Heart left ventricle (tissue), 16 donors: ENCODE data around the gene NFKBIL1. TPM values are rescaled to one million over a fixed set of nuclear protein-coding genes. Genes with fewer than 3 reads are reported as not detected.
"Not testable (repeated sequence)": the region's sequence is repeated elsewhere in the genome, so short reads cannot be mapped to it uniquely, and the experiment has no call there.

Experiments
- ATAC-seq, 4 donors: fragments of 200-7000 bp; cut with Tn5 transposase; one replicate each; pipeline ENCODE4 v1.9.1; 2020 to 2022; ENCODE audit warnings: moderate library complexity in 4 of 4, mild to moderate bottlenecking in 3 of 4, moderate number of reproducible peaks in 1 of 4
- DNase-seq, 5 donors: peaks; one replicate each; pipeline ENCODE4 v3.0.0-alpha.2; 2020
- H3K27ac ChIP-seq, 12 donors: fragments of 200-600 bp; sonication (generic) in 4 of 12; one replicate each; pipeline versions ENCODE4 v1.5.0 to v1.8.0; 2016 to 2022; ENCODE audit warnings: mild to moderate bottlenecking in 2 of 12
- H3K27me3 ChIP-seq, 9 donors: fragments of 200-600 bp; sonication (generic) in 2 of 9; one replicate each; pipeline versions ENCODE4 v1.5.1 to v1.8.0; 2016 to 2022; ENCODE audit warnings: mild to moderate bottlenecking in 3 of 9
- H3K36me3 ChIP-seq, 9 donors: fragments of 200-600 bp; sonication (generic) in 2 of 9; one replicate each; pipeline versions ENCODE4 v1.5.0 to v1.8.0; 2018 to 2022; ENCODE audit warnings: mild to moderate bottlenecking in 2 of 9
- H3K4me1 ChIP-seq, 12 donors: fragments of 200-600 bp; sonication (generic) in 4 of 12; one replicate each; pipeline versions ENCODE4 v1.5.0 to v1.8.0; 2016 to 2022; ENCODE audit warnings: mild to moderate bottlenecking in 3 of 12
- H3K4me3 ChIP-seq, 12 donors: fragments of 200-600 bp; sonication (generic) in 4 of 12; one replicate each; pipeline versions ENCODE4 v1.5.0 to v1.8.0; 2017 to 2022; ENCODE audit warnings: mild to moderate bottlenecking in 9 of 12, moderate library complexity in 4 of 12
- H3K9me3 ChIP-seq, 12 donors: fragments of 200-600 bp; sonication (generic) in 4 of 12; one replicate each; pipeline versions ENCODE4 v1.5.0 to v1.8.0; 2016 to 2022; ENCODE audit warnings: mild to moderate bottlenecking in 1 of 12
- POLR2A ChIP-seq, 2 donors: fragments of 450-650 bp; IDR thresholded peaks; one replicate each; pipeline ENCODE4 v1.6.1; 2017; ENCODE audit warnings: antibody characterized with exemption in 2 of 2, mild to moderate bottlenecking in 2 of 2, moderate library complexity in 2 of 2
- whole genome bisulfite sequencing, 4 donors: extraction: QIAGEN DNeasy Blood & Tissue Kit in 2 of 4; methylation state at CpG; one replicate each; pipeline versions ENCODE4 v1.1.5 to v1.1.7; 2013 to 2018; 5-methylcytosine and 5-hydroxymethylcytosine counted together
- intact Hi-C, 10 donors: fragments of 100-400 bp; cut with DNase I; formaldehyde crosslinking; loops; one replicate each; pipeline versions ENCODE4 v1.11.1 to v1.14.2; 2022
- polyA plus RNA-seq, 2 donors: library from polyadenylated mRNA; stranded (reverse); fragments of 200-250 nt; gene quantifications; one replicate each; pipeline ENCODE4 v1.2.3, GENCODE V29; 2013
- total RNA-seq, 9 donors: library from RNA; depleted of rRNA in 2 of 9; stranded (reverse); fragments of >200 nt in 2 of 9; fragmentation: NEBNext Ultra II Directional in 3 of 9; extraction: Animal tissue kit (Norgen Biotek cat#: 25700) in 3 of 9; gene quantifications; one replicate each; pipeline versions ENCODE4 v1.1.0 to v1.2.4, GENCODE V29; 2016 to 2023
- TF ChIP-seq, protein P1 (sequence below), 12 donors: fragments of 200-600 bp; sonication (generic) in 4 of 12; IDR thresholded peaks; one replicate each; pipeline versions ENCODE4 v1.5.0 to v1.8.0; 2018 to 2022; ENCODE audit warnings: antibody characterized with exemption in 12 of 12, mild to moderate bottlenecking in 5 of 12
- donor health status: ischemic (EF 13 %, LVEDD 7.1; RV severe dilation, severe dysfunction).
- donor health status: healthy with polysubstance abuse.
- donor health status: DM: no; HTN: yes; CAD: no.
- donor health status: DM: no; HTN: no; CAD: no.
- donor health status: ischemic (EF 25% LVEDD 6.9; RV normal size, moderate dysfunction).
- donor health status: ischemic (EF 25% LVEDD 5.7; RV mildly dilated, moderate dysfunction).
- donor health status: healthy.
- donor health status: DM: yes; HTN: yes; CAD: no.
- donor health status: ischemic (EF 35%, LVEDD 5.7; RV mildly dilated, moderate dysfunction).
- donor health status: nonischemic (EF 11% LVEDD 7.7; RV severe dilation, severe dysfunction).
- donor health status: DM: yes; HTN: yes; CAD: no.
- donor health status: PGD.
- donor health status: ischemic (EF 29% LVEDD 5.4; RV normal size, mild dysfunction).
- donor health status: nonischemic (EF 23%, LVEDD 6.1; RV moderate dilation, normal function).

The NFKBIL1 gene
- total and polyA plus RNA-seq, 11 donors, result 10.0 to 22.9 (median 13.6) TPM

DNA sequence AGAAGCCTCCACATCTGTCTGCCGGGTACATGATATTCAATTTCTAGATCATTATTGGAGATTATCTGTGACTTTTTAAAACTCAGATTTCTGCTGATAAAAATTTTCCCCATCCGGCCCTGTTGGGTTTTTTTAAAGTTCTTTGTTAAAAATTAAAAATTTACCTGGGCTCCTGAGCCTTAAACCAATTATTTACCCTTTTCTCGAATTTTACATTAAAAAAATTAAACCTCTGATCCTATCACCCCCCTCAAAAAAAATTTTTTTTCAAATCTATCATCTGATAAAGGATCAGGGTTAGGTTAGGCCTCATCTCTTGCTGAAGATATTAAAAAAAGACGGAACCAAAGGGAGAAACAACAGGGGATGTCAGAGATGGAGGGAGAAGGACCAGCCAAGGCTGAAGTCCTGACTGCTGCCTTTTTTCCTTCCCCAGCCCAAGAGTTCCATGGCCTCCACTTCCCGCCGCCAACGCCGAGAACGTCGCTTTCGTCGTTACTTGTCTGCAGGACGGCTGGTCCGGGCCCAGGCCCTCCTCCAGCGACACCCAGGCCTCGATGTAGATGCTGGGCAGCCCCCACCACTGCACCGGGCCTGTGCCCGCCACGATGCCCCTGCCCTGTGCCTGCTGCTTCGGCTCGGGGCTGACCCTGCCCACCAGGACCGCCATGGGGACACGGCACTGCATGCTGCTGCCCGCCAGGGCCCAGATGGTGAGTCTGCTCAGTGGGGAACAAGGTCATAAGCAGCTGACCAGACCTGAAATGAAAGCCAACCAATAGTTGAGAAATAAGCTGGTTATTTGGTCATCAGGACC, 527 bp downstream of the NFKBIL1 start:
- H3K36me3 ChIP-seq, result peaks cover 0 to 36% (median 24%) of the 10 kb centered on the region in 9 donors
- TF ChIP-seq, protein P1, sequence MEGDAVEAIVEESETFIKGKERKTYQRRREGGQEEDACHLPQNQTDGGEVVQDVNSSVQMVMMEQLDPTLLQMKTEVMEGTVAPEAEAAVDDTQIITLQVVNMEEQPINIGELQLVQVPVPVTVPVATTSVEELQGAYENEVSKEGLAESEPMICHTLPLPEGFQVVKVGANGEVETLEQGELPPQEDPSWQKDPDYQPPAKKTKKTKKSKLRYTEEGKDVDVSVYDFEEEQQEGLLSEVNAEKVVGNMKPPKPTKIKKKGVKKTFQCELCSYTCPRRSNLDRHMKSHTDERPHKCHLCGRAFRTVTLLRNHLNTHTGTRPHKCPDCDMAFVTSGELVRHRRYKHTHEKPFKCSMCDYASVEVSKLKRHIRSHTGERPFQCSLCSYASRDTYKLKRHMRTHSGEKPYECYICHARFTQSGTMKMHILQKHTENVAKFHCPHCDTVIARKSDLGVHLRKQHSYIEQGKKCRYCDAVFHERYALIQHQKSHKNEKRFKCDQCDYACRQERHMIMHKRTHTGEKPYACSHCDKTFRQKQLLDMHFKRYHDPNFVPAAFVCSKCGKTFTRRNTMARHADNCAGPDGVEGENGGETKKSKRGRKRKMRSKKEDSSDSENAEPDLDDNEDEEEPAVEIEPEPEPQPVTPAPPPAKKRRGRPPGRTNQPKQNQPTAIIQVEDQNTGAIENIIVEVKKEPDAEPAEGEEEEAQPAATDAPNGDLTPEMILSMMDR (IDR thresholded peaks at IDR 0.05), result no peak
- no peak for TF ChIP-seq POLR2A (IDR thresholded peaks at IDR 0.05)
- DNase-seq, result no peak
- peak overlapping the region; percentile 4 to 64 (median 56) for H3K4me3 ChIP-seq
- no peak for ATAC-seq
- H3K4me1 ChIP-seq, result peaks cover 0 to 32% (median 18%) of the 10 kb centered on the region in 12 donors
- intact Hi-C loops, result loop anchor here (1.0 to 10.0 kb wide), 9 partner anchors 33 to 407 kb away; partner anchors contain the start of genes LTB (in 7 of the 10), NELFE (in 3 of the 10), SKIC2 (in 3 of the 10) and APOM (in 1 of the 10)
- H3K27ac ChIP-seq, result peak overlapping the region; percentile 63 to 95 (median 89)
- no peaks in the 10 kb centered on the region for H3K9me3 ChIP-seq
- WGBS, 4 donors, result 71 to 77% (median 73%) methylated on average over 21 to 24 of the region's 24 CpGs
- H3K27me3 ChIP-seq, result no peaks in the 10 kb centered on the region

DNA sequence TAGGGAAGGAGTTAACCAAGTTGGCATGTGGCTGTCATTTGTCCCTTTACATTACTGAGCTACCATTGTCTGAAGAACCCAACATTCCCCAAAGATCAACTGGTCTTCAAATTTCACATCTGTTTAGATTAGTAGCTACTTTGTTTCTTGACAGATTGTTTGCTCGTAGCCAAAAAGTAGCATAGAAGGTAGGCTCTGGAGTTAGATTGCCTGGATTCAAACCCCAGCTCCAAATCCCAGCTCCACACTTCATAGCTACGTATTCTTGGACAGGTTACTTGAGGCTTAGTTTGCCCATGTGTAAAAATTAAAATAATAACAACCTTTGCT, 1.1 kb downstream of the NFKBIL1 start:
- no peak for DNase-seq
- intact Hi-C loops, result loop anchor here in 9 of 10 donors (5.0 to 10.0 kb wide), 5 partner anchors 34 to 406 kb away; partner anchors contain the start of genes LTB (in 7 of the 9), NELFE (in 3 of the 9), SKIC2 (in 3 of the 9) and APOM (in 1 of the 9)
- WGBS, 4 donors, result 92 to 98% (median 95%) methylated on average over 2 of the region's 2 CpGs

DNA sequence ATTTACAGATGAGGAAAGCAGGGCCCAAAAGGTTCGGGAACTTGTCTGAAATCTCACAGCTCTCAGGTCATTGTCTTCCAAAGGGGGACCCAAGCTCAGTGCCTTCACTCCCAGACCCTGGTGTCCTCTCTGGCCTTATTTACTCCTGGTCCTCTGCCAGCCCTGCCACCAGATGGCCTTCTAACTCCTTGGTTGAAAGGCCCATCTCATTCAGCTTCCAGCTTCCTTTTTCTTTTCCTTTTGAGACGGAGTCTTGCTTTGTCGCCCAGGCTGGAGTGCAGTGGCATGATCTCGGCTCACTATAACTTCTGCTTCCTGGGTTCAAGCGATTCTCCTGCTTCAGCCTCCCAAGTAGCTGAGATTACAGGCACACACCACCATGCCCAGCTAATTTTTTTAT, 4.0 kb downstream of the NFKBIL1 start:
- Histone ChIP-seq H3K4me1 (peaks cover 0 to 27% (median 12%) of the 10 kb centered on the region in 12 donors), H3K27ac (peak overlapping the region in 5 of 12 donors; percentile 12 to 44 (median 30)), H3K36me3 (peaks cover 0 to 63% (median 38%) of the 10 kb centered on the region in 9 donors)
- ATAC-seq, result peak in 2 of 4 donors; percentile 9 to 13
- not testable (repeated sequence) for H3K4me3 ChIP-seq, H3K27me3 ChIP-seq, H3K9me3 ChIP-seq
- intact Hi-C loops, result loop anchor here in 2 of 10 donors (1.0 to 2.0 kb wide), 2 partner anchors 47 kb away; no protein-coding TSS in a partner anchor
- WGBS, 4 donors, result 35 to 51% (median 46%) methylated on average over 5 of the region's 5 CpGs
- TF ChIP-seq, protein P1 (IDR thresholded peaks at IDR 0.05), result peak in 11 of 12 donors; percentile 16 to 61 (median 49)
- DNase-seq, result peak in 4 of 5 donors; percentile 63 to 76 (median 72)

More for the DNA sequence above, 1.1 kb downstream of the NFKBIL1 start:
- Histone ChIP-seq H3K9me3 (no peaks in the 10 kb centered on the region), H3K4me1 (peaks cover 0 to 26% (median 13%) of the 10 kb centered on the region in 12 donors), H3K27ac (peak overlapping the region in 10 of 12 donors; percentile 82 to 95 (median 90)), H3K4me3 (peak overlapping the region in 5 of 12 donors; percentile 50 to 64 (median 56)), H3K27me3 (no peaks in the 10 kb centered on the region), H3K36me3 (peaks cover 0 to 40% (median 27%) of the 10 kb centered on the region in 9 donors)
- no peak for ATAC-seq
- TF ChIP-seq, protein P1 (IDR thresholded peaks at IDR 0.05), result no peak
- no peak for TF ChIP-seq POLR2A (IDR thresholded peaks at IDR 0.05)

DNA sequence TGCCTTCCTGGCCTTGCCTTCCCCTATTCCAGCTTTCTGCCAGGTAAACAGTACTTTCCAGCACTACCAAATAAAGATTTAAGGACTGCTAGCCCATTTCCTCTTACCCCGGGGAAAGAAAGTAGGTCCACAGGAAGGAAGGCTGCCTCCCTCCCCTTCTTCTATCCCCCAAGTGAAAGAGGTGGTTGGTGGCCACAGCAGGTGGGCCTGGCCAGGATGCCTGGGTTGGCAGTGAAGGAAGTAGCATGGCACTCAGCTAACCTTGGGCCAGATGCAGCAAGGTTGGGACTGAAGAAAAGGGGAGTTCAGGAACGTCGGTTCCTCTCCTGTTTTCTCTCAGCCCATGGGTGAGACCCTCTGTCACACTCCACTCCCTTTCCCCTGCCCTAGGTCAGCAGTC, 8.9 kb downstream of the NFKBIL1 start:
- DNase-seq, result no peak
- Histone ChIP-seq H3K36me3 (peaks cover 0 to 66% (median 35%) of the 10 kb centered on the region in 9 donors), H3K27me3 (no peaks in the 10 kb centered on the region), H3K27ac (peak overlapping the region in 1 of 12 donors; percentile 15), H3K4me3 (no peak overlapping the region), H3K4me1 (peaks cover 7 to 59% (median 35%) of the 10 kb centered on the region in 12 donors), H3K9me3 (no peaks in the 10 kb centered on the region)
- no peak for ATAC-seq
- 67 to 76% (median 72%) methylated on average over 3 of the region's 3 CpGs for WGBS, 4 donors
- TF ChIP-seq, protein P1 (IDR thresholded peaks at IDR 0.05), result no peak
- no peak for TF ChIP-seq POLR2A (IDR thresholded peaks at IDR 0.05)
- intact Hi-C loops, result no loop called here
